Mucosa of gallbladder (tissue), 1 donor: ENCODE measurements around the gene PNMA8C. TPM values are rescaled to one million over a fixed set of nuclear protein-coding genes. Genes with fewer than 3 reads are reported as not detected.
"Not testable (repeated sequence)": the region's sequence is repeated elsewhere in the genome, so short reads cannot be mapped to it uniquely, and the experiment has no call there.

ENCODE experiments used
- DNase-seq: peaks from one replicate; pipeline ENCODE4 v3.0.0-alpha.2; 2020; ENCODE audit warnings: low spot score
- total RNA-seq: library from RNA; stranded (reverse); gene quantifications from one replicate; pipeline ENCODE4 v1.2.1, GENCODE V29; 2021
- donor health status: DM: no; HTN: no; CAD: no.

Gene PNMA8C
- total RNA-seq, 1 donor from 2014 or later: 1.4 TPM

GRCh38 chr19:46411088-46411924 lies 17.4 kb downstream of the PNMA8C start:
- no peak for DNase-seq

- no peak for DNase-seq
Observed at GRCh38 chr19:46410205-46411087, 18.3 kb downstream of the PNMA8C start.

- DNase-seq: no peak
Observed at GRCh38 chr19:46409191-46409590, 19.5 kb downstream of the PNMA8C start.

GRCh38 chr19:46408664-46409039 lies 20.1 kb downstream of the PNMA8C start:
- DNase-seq: peak; percentile 53

GRCh38 chr19:46407856-46408663 lies 20.7 kb downstream of the PNMA8C start:
- no peak for DNase-seq

- no peak for DNase-seq
Observed at GRCh38 chr19:46406976-46407375, 21.8 kb downstream of the PNMA8C start.

GRCh38 chr19:46404753-46405468 lies 23.8 kb downstream of the PNMA8C start:
- no peak for DNase-seq

GRCh38 chr19:46404055-46404752 lies 24.5 kb downstream of the PNMA8C start:
- peak; percentile 64 for DNase-seq

GRCh38 chr19:46402725-46403124 lies 26.0 kb downstream of the PNMA8C start:
- no peak for DNase-seq

- DNase-seq: not testable (repeated sequence)
Observed at GRCh38 chr19:46397801-46398479, 30.8 kb downstream of the PNMA8C start.

- no peak for DNase-seq
Observed at GRCh38 chr19:46394402-46394797, 34.3 kb downstream of the PNMA8C start.

GRCh38 chr19:46393456-46394401 lies 35.0 kb downstream of the PNMA8C start:
- no peak for DNase-seq

- DNase-seq: no peak
Observed at GRCh38 chr19:46392837-46393236, 35.9 kb downstream of the PNMA8C start.

- no peak for DNase-seq
Observed at GRCh38 chr19:46392252-46392801, 36.4 kb downstream of the PNMA8C start.

GRCh38 chr19:46391296-46392251 lies 37.2 kb downstream of the PNMA8C start:
- no peak for DNase-seq

GRCh38 chr19:46390866-46391265 lies 37.9 kb downstream of the PNMA8C start:
- no peak for DNase-seq

GRCh38 chr19:46390121-46390858 lies 38.4 kb downstream of the PNMA8C start:
- no peak for DNase-seq
